HL-60 (cell line): ENCODE measurements around the gene PPP1R12B.

Experiments
- CTCF ChIP-seq: IDR thresholded peaks from one replicate; pipeline ENCODE4 v1.5.1; 2011; ENCODE audit warnings: low read length, control low read depth, inconsistent platforms; ENCODE audit not compliant: insufficient read depth
- POLR2AphosphoS5 ChIP-seq: IDR thresholded peaks from 2 replicates; pipeline ENCODE4 v1.6.1; 2012; ENCODE audit warnings: low read depth

GRCh38 chr1:202564958-202565495, 216.5 kb downstream of the PPP1R12B start:
- TF ChIP-seq CTCF (no peak), POLR2AphosphoS5 (no peak)
